Adrenal gland (tissue), 12 donors: ENCODE measurements around the gene MOAP1. TPM values are rescaled to one million over a fixed set of nuclear protein-coding genes. Genes with fewer than 3 reads are reported as not detected.

Source experiments
- DNase-seq, 7 donors: peaks; one replicate each; pipeline ENCODE4 v3.0.0-alpha.2; 2019 to 2020
- H3K27ac ChIP-seq, 5 donors: fragments of 200-600 bp; sonication (generic) in 4 of 5; 1 replicate in 3 of 5; 2 replicates in 2 of 5; pipeline versions ENCODE4 v1.5.1 to v1.8.0; 2016 to 2020; ENCODE audit warnings: mild to moderate bottlenecking in 1 of 5
- H3K27me3 ChIP-seq: fragments of 200-600 bp; 2 replicates; pipeline ENCODE4 v1.8.0; 2021
- H3K36me3 ChIP-seq, 2 donors: fragments of 200-600 bp; replicated peaks in 1 of 2; 1 replicate in 1 of 2; 2 replicates in 1 of 2; pipeline versions ENCODE4 v1.5.1 to v1.8.0; 2018 to 2022
- H3K4me1 ChIP-seq, 2 donors: fragments of 200-600 bp; replicated peaks in 1 of 2; 1 replicate in 1 of 2; 2 replicates in 1 of 2; pipeline versions ENCODE4 v1.5.1 to v1.8.0; 2018 to 2021
- H3K4me3 ChIP-seq, 4 donors: fragments of 200-600 bp; sonication (generic) in 3 of 4; one replicate each; pipeline ENCODE4 v1.5.1; 2016 to 2018
- H3K9me3 ChIP-seq, 3 donors: fragments of 200-600 bp; sonication (generic) in 1 of 3; replicated peaks in 1 of 3; 1 replicate in 2 of 3; 2 replicates in 1 of 3; pipeline versions ENCODE4 v1.5.1 to v1.8.0; 2016 to 2021
- POLR2A ChIP-seq, 2 donors: fragments of 450-650 bp; IDR thresholded peaks; one replicate each; pipeline ENCODE4 v1.6.1; 2017; ENCODE audit warnings: antibody characterized with exemption in 2 of 2, mild to moderate bottlenecking in 2 of 2, moderate library complexity in 1 of 2
- WGBS, 4 donors: extraction: QIAGEN DNeasy Blood & Tissue Kit in 2 of 4; methylation state at CpG; one replicate each; pipeline versions ENCODE4 v1.1.5 to v1.1.7; 2013 to 2017; 5-methylcytosine and 5-hydroxymethylcytosine counted together
- intact Hi-C, 2 donors: fragments of 100-400 bp; cut with DNase I; formaldehyde crosslinking; loops; one replicate each; pipeline versions ENCODE4 v1.14.1 to v1.15.0; 2022 to 2023
- polyA plus RNA-seq, 3 donors: library from polyadenylated mRNA; stranded (reverse); fragments of 200-250 nt in 2 of 3; fragments of 350-450 nt in 1 of 3; fragmentation: Illumina TruSeq in 1 of 3; extraction: RNeasy Lipid Tissue Mini Kit (QIAGEN cat#74804) in 1 of 3; gene quantifications; one replicate each; pipeline ENCODE4 v1.2.3, GENCODE V29; 2013 to 2014
- total RNA-seq, 9 donors: library from RNA; depleted of rRNA in 4 of 9; stranded (reverse); fragments of >200 nt in 4 of 9; fragments of 120-200 nt in 1 of 9; fragmentation: NEBNext Ultra II Directional in 1 of 9; extraction: Animal tissue kit (Norgen Biotek cat#: 25700) in 1 of 9; gene quantifications; one replicate each; pipeline versions ENCODE4 v1.1.0 to v1.2.4, GENCODE V29; 2013 to 2023
- TF ChIP-seq, protein P1 (sequence below), 6 experiments: fragments of 450-650 bp in 4 of 6; fragments of 200-600 bp in 2 of 6; sonication (generic) in 1 of 6; IDR thresholded peaks; 1 replicate in 5 of 6; 2 replicates in 1 of 6; pipeline versions ENCODE4 v1.5.1 to v1.8.0; 2016 to 2021; ENCODE audit warnings: antibody characterized with exemption in 6 of 6, mild to moderate bottlenecking in 2 of 6, moderate library complexity in 1 of 6
- donor health status: healthy with polysubstance abuse.
- donor health status: Bipolar disorder and iron deficiency.
- donor health status: DM: yes; HTN: yes; CAD: no.
- donor health status: DM: no; HTN: no; CAD: no.
- donor health status: DM: no; HTN: no; CAD: no.
- donor health status: DM: yes; HTN: yes; CAD: no.

Gene MOAP1
- total and polyA plus RNA-seq, 12 donors, result 12.7 to 72.5 (median 38.6) TPM

DNA sequence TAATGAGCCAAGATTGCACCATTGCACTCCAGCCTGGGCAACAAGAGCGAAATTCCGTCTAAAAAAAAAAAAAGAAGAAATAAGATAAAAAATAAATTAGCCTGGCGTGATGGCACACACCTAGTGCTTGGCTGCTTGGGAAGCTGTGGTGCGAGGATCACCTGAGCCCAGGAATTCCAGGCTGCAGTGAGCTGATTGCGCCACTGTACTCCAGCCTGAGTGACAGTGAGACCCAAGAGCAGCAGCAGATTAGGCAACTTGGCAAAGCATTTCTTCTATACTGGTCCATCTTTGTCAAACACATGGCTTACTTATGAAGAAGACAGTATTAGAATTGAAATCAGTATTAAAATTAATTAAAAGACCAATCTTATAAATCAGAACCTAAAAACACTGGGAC lies 15.9 kb upstream of the MOAP1 start:
- Histone ChIP-seq H3K27me3 (no peaks in the 10 kb centered on the region), H3K4me1 (no peaks in the 10 kb centered on the region), H3K27ac (no peak overlapping the region), H3K36me3 (no peaks in the 10 kb centered on the region), H3K4me3 (no peak overlapping the region), H3K9me3 (no peaks in the 10 kb centered on the region)
- WGBS, 4 donors, result 91 to 97% (median 95%) methylated on average over 5 of the region's 5 CpGs
- TF ChIP-seq, protein P1, sequence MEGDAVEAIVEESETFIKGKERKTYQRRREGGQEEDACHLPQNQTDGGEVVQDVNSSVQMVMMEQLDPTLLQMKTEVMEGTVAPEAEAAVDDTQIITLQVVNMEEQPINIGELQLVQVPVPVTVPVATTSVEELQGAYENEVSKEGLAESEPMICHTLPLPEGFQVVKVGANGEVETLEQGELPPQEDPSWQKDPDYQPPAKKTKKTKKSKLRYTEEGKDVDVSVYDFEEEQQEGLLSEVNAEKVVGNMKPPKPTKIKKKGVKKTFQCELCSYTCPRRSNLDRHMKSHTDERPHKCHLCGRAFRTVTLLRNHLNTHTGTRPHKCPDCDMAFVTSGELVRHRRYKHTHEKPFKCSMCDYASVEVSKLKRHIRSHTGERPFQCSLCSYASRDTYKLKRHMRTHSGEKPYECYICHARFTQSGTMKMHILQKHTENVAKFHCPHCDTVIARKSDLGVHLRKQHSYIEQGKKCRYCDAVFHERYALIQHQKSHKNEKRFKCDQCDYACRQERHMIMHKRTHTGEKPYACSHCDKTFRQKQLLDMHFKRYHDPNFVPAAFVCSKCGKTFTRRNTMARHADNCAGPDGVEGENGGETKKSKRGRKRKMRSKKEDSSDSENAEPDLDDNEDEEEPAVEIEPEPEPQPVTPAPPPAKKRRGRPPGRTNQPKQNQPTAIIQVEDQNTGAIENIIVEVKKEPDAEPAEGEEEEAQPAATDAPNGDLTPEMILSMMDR (IDR thresholded peaks at IDR 0.05), result no peak
- TF ChIP-seq POLR2A (IDR thresholded peaks at IDR 0.05), result no peak
- no peak for DNase-seq
- intact Hi-C loops, result no loop called here

DNA sequence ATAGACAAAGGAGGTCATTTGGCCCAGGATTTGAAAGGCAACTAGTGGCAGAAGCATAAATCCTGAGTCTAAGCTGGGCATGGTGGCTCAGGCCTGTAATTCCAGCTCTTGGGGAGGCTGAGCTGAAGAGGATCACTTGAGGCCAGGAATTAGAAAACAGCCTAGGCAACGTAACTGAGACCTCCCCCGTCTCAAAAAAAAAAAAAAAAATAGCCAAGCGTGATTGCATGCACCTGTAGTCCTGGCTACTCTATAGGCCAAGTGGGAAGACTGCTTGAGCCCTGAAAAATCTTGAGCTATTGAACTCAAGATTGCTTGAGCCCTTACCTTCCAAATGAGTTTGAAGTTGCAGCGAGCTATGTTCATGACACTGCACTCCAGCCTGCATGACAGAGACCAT lies 14.3 kb upstream of the MOAP1 start:
- Histone ChIP-seq H3K4me1 (no peaks in the 10 kb centered on the region), H3K4me3 (no peak overlapping the region), H3K27ac (no peak overlapping the region), H3K36me3 (no peaks in the 10 kb centered on the region), H3K27me3 (no peaks in the 10 kb centered on the region), H3K9me3 (no peaks in the 10 kb centered on the region)
- DNase-seq, result no peak
- TF ChIP-seq POLR2A (IDR thresholded peaks at IDR 0.05), result no peak
- TF ChIP-seq, protein P1 (IDR thresholded peaks at IDR 0.05), result no peak
- 75 to 97% (median 94%) methylated on average over 4 of the region's 4 CpGs for WGBS, 4 donors
- intact Hi-C loops, result no loop called here

DNA sequence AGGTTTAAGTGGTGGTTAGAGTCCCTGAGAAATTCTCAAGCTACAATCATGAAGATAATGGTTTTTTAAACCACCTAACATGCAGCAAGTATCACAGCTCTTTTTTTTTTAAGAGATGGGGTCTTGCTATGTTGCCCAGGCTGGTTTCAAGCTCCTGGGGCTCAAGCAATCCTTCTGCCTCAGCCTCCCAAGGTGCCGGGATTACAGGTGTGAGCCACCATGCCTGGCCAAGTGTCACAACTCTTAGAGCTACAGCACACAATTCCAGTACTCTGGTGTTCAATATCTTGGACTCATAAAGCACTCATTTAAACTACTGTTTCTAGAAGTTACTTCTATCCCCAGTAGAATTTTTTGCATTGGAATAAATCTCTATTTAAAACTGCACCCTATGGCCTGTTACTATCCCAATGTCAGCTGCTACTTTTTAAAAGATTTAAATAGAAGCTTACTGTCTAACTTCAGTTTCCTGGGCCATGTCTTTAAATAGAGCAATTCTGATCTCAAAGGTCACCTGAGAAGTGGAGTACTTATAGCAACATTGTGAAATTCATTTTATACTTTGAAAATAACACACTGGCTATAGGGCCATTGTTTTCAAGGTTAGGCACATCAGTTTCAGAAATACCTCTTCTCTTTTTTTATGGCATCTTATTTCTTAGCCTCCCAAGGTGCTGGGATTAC lies 10.8 kb upstream of the MOAP1 start:
- intact Hi-C loops, result no loop called here
- TF ChIP-seq, protein P1 (IDR thresholded peaks at IDR 0.05), result no peak
- no peak for TF ChIP-seq POLR2A (IDR thresholded peaks at IDR 0.05)
- Histone ChIP-seq H3K9me3 (no peaks in the 10 kb centered on the region), H3K27ac (no peak overlapping the region), H3K4me3 (no peak overlapping the region), H3K27me3 (no peaks in the 10 kb centered on the region), H3K36me3 (no peaks in the 10 kb centered on the region), H3K4me1 (no peaks in the 10 kb centered on the region)
- 88 to 100% (median 94%) methylated on average over 1 of the region's 1 CpG for WGBS, 4 donors
- no peak for DNase-seq

DNA sequence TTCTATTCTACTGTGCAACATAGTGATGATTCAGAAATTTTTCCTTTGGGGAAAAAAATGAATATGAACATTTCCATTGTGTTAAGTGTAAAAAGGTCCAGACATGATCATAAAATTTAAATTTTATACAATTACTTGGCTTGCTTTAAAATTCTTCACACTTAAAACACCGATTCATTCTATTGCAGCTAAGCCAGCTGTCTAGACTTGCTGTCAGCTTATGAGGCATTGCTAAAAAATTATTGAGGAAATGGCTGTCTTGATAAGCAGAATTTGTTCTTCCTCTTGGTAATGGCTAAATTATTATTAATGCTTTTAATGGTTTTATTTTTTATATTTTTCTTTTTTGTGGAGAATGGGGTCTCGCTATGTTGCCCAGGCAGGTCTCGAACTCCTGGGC lies 2.3 kb upstream of the MOAP1 start:
- peaks cover 0 to 7% of the 10 kb centered on the region in 2 donors for H3K36me3 ChIP-seq
- no peaks in the 10 kb centered on the region for H3K9me3 ChIP-seq
- H3K27me3 ChIP-seq, result no peaks in the 10 kb centered on the region
- WGBS, 4 donors, result 93 to 96% (median 95%) methylated on average over 3 of the region's 3 CpGs
- intact Hi-C loops, result no loop called here
- DNase-seq, result no peak
- TF ChIP-seq, protein P1 (IDR thresholded peaks at IDR 0.05), result no peak
- TF ChIP-seq POLR2A (IDR thresholded peaks at IDR 0.05), result no peak
- H3K27ac ChIP-seq, result peak overlapping the region in 1 of 5 donors; percentile 9
- H3K4me1 ChIP-seq, result peaks cover 9 to 34% of the 10 kb centered on the region in 2 donors
- H3K4me3 ChIP-seq, result no peak overlapping the region
